MM.1S (cell line): ENCODE data around the gene S100A11.

Experiments
- EZH2 ChIP-seq: fragments of 300-600 bp; sonication (generic); optimal IDR thresholded peaks from 2 replicates; pipeline ENCODE3; 2017; ENCODE audit warnings: low read depth, mild to moderate bottlenecking, antibody characterized with exemption, low read length, mixed read lengths
- TF ChIP-seq, protein P1 (sequence below): fragments of 300-600 bp; sonication (generic); IDR thresholded peaks from 2 replicates; pipeline ENCODE4 v1.5.1; 2016; ENCODE audit warnings: antibody characterized with exemption, low read length, mixed read lengths

DNA sequence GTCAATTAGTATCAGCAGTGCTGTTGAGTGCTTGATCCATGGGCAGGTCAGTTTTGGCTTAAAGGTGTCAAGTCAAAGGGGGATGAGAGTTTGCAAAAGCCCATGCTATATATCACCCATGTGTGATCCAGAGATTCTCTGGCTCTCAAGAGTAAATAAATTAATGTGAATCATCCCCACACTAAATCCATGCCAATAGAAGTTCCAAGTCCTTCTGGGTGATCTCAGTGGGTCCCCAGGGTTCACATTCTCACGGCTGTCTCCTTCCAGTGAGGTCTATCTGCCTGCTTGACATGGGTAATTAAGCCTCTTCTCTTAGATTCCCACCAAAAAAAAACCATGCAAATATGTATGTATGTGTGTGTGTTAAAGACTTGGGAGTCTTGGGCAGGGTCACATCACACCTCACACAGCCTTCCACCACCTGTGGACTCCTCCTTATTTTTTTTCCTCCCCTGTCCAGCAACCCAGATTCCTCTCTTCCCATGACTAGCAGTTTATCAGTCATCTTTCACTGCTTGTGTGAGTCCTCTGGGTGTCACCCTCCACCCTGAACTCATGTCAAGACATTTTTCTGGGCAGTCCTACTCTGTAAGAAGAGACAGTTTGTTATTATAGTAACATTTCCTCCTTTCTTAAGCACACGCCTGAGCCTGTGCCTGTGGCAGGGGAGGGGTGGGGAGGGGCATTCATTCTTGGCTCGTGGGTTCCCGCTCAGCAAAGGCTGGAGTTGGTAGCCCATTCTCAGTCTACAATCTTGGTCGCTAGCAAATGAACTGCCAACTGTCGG, 14.3 kb upstream of the S100A11 start:
- TF ChIP-seq, protein P1, sequence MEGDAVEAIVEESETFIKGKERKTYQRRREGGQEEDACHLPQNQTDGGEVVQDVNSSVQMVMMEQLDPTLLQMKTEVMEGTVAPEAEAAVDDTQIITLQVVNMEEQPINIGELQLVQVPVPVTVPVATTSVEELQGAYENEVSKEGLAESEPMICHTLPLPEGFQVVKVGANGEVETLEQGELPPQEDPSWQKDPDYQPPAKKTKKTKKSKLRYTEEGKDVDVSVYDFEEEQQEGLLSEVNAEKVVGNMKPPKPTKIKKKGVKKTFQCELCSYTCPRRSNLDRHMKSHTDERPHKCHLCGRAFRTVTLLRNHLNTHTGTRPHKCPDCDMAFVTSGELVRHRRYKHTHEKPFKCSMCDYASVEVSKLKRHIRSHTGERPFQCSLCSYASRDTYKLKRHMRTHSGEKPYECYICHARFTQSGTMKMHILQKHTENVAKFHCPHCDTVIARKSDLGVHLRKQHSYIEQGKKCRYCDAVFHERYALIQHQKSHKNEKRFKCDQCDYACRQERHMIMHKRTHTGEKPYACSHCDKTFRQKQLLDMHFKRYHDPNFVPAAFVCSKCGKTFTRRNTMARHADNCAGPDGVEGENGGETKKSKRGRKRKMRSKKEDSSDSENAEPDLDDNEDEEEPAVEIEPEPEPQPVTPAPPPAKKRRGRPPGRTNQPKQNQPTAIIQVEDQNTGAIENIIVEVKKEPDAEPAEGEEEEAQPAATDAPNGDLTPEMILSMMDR = no peak
- TF ChIP-seq EZH2 = no peak
